DMS114 treated with DMSO at 0.1 percent for 48 hours (cell line): ENCODE results near the gene ZNF512B.
"Not testable (repeated sequence)": the region's sequence is repeated elsewhere in the genome, so short reads cannot be mapped to it uniquely, and the experiment has no call there.

Source experiments
- DNase-seq: peaks from one replicate; lab custom pipeline; 2025; ENCODE audit not compliant: unreplicated experiment; lab: John Stamatoyannopoulos, UW

The ZNF512B gene, protein sequence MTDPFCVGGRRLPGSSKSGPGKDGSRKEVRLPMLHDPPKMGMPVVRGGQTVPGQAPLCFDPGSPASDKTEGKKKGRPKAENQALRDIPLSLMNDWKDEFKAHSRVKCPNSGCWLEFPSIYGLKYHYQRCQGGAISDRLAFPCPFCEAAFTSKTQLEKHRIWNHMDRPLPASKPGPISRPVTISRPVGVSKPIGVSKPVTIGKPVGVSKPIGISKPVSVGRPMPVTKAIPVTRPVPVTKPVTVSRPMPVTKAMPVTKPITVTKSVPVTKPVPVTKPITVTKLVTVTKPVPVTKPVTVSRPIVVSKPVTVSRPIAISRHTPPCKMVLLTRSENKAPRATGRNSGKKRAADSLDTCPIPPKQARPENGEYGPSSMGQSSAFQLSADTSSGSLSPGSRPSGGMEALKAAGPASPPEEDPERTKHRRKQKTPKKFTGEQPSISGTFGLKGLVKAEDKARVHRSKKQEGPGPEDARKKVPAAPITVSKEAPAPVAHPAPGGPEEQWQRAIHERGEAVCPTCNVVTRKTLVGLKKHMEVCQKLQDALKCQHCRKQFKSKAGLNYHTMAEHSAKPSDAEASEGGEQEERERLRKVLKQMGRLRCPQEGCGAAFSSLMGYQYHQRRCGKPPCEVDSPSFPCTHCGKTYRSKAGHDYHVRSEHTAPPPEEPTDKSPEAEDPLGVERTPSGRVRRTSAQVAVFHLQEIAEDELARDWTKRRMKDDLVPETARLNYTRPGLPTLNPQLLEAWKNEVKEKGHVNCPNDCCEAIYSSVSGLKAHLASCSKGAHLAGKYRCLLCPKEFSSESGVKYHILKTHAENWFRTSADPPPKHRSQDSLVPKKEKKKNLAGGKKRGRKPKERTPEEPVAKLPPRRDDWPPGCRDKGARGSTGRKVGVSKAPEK

DNA sequence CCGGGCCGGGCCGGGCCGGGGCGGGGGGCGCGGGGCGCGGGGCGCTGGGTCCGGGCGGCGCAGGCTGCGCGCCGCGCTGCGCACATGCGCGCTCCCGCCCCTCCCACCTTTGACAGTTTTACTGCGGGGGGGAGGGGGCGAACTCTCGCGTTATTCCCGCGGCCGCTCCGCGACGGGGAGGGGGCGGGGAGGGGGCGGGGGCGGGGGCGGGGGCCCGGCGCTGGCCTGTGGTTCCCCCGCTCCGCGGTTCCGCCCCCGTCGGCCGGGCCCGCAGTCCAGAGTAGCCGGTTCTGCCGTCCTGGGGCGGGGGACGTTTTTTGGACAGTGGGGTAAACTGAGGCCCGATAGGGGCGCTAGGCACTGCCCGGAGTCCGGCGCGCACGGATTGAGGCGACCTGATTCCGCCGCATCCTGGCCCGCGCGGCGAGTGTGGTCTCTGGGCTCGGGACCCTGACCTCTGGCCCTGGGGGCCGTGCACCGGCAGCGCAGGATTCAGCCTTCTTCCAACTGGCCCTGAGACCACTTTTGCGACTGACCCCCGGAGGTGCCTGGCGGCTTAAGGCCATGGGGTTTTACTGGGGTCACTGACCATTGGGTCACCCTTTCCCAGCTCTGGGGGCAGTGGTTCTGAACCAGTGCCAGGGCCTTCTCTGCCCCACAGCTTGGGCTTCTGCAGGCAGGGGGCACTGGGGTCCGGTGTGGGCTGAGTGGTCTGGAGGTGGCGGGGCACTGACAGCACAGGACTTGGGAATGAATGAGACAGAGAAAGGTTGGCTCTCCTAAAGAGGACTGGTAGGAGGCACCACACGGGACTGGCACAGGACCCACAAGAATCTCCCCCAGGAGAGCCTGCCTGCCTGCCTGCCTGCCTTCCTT is at the start of gene ZNF512B:
TSS of gene ZNF512B (minus strand) at position 93 of the 876 bp plus-strand sequence. CDS start 1,980 bp downstream, outside the sequence.
- peak; percentile 15 for DNase-seq

DNA sequence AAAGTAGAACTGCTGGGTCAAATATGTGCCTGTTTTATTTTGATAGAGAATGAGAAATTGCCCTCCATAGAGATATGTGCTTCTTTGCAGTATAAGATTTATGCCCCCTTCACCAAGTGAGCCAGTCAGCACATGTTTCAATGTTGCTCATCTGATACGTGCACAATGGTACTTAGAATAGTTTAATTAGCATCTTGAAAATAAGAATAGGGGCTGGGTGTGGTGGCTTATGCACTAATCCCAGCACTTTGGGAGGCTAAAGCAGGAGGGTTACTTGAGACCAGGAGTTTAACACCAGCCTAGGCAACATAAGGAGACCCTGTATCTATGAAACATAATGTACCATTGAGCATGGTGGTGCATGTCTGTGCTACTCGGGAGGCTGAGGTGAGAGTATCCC is 45.9 kb upstream of the ZNF512B start:
- DNase-seq, result no peak

DNA sequence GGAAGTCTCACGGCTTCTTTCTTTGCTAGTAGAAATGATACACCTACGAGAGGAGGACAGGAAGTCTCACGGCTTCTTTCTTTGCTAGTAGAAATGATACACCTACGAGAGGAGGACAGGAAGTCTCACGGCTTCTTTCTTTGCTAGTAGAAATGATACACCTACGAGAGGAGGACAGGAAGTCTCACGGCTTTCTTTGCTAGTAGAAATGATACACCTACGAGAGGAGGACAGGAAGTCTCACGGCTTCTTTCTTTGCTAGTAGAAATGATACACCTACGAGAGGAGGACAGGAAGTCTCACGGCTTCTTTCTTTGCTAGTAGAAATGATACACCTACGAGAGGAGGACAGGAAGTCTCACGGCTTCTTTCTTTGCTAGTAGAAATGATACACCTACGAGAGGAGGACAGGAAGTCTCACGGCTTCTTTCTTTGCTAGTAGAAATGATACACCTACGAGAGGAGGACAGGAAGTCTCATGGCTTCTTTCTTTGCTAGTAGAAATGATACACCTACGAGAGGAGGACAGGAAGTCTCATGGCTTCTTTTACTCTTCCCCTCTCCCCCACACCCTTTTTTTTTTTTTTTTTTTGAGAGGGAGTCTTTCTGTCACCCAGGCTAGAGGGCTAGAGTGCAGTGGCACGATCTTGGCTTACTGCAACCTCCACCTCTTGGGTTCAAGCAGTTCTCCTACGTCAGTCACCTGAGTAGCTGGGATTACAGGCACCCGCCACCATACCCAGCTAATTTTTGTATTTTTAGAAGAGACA is 42.8 kb upstream of the ZNF512B start:
- not testable (repeated sequence) for DNase-seq

DNA sequence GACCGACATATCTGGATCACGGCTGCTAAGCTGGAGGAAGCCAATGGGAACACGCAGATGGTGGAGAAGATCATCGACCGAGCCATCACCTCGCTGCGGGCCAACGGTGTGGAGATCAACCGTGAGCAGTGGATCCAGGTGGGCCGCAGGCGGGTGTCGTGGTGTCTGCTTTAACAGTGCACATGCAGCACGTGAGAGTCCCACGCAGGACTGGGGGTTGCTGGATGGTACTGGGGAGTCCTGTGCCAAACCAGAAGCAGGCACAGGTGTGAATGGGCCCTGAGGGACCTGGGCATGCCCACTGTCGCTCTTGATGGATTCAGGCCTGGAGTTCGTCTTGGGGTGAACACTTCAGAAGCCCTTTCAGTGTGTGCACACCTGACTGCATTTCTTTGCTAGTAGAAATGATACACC is 41.6 kb upstream of the ZNF512B start:
- DNase-seq, result no peak

DNA sequence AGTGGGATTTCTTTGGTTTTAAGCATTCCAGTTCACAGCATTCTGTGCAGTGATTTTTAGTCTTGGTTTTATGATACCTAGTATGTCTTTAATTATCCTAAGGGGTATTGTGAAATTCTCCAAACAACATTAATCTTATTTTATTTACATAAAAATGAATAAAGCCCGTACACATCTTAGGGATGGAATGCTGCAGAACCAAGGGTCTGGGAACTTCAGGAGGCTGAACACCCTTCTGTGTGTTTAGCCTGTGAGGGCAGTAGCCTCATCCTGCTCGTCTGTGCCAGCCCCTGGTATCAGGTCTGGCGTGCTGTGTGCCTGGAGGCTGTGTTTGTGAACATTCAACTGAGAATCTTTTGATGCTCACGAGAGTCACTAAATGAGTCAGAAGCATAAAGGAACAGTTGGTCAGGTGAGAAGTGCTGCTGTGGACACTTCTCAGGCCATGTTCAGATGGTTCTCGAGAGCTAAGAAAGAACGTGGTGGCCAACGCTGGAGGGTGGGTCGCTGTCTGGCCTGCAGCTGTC is 41.0 kb upstream of the ZNF512B start:
- no peak for DNase-seq

DNA sequence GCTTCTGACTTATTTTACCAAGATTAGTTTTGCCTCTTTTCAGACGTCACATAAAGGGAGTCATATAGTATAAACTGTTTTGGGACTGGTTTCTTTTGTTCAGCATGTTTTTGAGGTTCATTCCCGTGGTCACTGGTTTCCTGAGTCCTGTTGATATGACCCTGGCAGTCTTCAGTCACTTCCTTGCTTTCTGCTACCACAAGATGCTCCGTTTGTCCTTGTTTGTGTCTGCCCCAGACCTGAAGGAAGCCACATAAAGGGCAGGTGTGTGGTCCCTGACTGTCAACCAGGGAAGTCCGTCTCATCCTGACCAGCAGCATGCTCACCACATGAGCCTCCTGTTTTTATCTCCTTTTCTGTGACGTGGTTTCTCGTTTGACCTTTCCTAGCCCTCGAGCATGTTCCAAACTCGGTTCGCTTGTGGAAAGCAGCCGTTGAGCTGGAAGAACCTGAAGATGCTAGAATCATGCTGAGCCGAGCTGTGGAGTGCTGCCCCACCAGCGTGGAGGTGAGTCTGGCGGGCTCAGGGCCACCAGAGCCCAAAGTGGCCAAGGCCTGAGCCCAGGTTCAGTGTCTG is 40.2 kb upstream of the ZNF512B start:
- DNase-seq, result no peak

DNA sequence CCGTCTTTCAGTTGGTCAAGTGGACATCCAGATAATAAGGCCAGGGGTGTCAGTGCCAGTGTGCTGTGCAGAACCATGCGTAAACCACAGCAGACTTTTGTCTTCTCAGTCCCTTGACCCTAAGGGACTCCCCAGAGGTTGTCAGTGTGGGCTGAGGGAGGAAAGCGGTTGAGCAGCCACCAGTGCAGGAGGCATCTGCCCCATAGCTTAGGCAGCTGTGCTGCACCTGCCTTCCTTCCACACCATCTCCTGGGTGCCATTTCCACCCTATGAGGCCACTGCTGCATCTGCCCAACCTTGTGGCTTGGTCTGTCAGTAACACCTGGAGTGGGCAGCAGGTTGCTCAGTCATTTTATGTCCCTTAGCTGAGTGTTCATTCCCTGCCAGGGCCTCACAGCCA is 37.2 kb upstream of the ZNF512B start:
- no peak for DNase-seq

DNA sequence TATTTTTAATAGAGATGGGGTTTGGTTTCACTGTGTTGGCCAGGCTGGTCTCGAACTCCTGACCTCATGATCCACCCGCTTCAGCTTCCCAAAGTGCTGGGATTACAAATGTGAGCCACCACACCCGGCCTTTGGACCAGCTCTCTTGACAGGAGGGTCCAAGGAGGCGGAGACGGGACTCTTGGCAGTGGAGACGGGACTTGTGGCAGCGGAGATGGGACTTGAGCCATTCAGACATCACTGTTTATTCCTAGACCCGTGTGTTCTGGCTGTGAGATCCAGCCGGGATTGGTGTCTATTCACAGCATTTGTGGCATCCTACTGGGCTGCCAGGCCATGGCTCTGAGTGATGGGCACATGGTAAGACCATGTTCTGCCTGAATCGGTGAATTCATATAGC is 36.8 kb upstream of the ZNF512B start:
- no peak for DNase-seq

DNA sequence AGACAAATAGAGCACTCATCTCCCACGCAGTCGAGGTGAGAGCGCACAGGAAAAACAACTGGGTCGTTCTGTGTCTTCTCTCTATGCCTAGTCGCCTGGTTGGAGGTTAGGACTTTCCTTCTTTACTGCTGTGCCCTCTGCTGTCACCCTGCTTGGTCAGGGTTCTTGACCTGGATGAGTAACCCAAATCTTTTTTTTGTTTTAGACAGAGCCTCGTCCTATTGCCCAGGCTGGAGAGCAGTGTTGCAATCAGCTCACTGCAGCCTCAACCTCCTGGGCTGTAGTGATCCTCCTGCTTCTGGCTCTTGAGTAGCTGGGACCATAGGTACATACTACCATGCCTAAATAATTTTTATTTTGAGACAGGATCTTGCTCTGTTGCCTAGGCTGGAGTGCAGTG is 35.7 kb upstream of the ZNF512B start:
- no peak for DNase-seq

DNA sequence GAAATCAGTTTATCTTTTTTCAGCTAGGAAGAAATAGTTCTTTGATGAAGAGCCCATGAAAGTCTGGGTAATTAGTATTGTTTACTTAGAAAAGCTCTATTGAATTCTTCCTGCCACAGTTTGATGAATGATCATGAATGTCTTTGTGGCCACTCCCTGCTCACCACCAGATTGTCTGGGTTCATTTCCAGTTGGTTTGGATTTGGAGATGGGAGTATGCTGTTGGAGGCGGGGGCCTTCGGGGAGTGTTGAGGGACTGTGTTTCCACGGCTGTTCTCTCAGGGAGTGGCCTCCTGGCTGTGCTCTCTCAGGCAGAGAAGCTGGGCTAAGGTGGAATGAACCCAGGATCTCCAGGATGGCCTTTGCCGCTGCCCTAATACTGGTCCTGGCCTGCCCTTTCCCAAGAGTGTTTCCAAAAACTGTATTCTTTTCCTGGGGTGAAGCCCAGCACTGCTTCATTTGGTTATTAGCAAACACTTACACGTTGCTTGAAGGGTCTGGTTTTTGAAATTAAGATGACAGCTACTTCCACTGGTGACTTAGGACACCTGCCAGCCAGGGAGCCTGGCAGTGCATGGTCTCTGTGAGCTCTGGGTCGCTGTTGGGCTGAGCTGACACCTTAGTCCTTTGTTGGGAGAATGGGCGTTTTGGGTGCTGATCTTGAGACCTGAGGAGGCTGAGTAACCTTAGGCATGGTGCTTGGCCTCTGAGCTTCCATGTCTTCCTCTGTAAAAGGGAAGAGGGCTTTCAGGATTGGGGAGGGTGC is 34.4 kb upstream of the ZNF512B start:
- no peak for DNase-seq

DNA sequence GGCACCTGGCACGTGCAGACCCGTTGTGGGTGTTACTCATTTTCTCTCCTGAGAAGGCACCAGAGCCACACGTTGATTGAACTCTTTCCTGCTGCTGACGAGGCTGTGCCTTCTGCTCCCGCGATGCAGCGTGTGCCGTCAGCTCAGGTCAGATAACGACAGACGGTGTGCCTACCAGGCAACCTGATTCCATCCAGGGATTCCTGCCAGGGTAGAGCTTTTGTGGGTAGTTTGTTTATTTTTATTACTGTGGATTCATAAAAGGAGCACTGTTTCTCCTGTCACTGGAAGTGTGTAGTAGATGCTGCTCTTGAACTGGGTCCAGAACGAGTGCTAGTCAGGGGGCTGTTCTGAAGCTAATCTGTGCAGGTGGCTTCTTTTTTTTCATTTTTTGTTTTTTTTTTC is 31.9 kb upstream of the ZNF512B start:
- DNase-seq, result no peak

DNA sequence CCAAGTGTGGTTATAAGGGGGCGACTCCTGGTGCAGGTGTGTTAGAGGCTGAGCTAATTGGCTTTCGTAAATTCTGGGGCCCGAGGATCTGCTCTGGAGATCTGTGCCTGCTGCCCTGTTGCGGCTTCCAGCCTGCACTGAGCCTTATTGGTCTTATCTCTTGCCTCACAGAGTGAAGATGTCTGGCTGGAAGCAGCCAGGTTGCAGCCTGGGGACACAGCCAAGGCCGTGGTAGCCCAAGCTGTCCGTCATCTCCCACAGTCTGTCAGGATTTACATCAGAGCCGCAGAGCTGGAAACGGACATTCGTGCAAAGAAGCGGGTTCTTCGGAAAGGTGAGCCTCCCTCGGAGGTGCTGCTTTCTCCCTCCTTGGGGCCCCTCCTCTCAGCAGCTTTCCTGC is 31.2 kb upstream of the ZNF512B start:
- no peak for DNase-seq

DNA sequence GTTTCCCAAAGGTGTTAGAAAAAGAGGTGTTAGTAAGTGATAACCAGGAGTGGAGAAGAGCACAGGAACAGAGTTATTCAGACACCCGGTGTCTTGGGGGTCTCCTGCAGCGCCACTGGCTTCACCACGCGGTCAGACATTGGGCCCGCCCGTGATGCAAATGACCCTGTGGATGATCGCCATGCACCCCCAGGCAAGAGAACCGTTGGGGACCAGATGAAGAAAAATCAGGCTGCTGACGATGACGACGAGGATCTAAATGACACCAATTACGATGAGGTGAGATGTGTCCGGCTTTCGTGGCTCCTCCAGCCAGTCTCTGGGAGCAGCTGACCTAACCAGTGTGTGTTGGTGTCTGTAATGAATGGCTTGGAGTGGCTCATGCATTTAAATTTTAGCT is 13.2 kb upstream of the ZNF512B start:
- DNase-seq, result no peak

DNA sequence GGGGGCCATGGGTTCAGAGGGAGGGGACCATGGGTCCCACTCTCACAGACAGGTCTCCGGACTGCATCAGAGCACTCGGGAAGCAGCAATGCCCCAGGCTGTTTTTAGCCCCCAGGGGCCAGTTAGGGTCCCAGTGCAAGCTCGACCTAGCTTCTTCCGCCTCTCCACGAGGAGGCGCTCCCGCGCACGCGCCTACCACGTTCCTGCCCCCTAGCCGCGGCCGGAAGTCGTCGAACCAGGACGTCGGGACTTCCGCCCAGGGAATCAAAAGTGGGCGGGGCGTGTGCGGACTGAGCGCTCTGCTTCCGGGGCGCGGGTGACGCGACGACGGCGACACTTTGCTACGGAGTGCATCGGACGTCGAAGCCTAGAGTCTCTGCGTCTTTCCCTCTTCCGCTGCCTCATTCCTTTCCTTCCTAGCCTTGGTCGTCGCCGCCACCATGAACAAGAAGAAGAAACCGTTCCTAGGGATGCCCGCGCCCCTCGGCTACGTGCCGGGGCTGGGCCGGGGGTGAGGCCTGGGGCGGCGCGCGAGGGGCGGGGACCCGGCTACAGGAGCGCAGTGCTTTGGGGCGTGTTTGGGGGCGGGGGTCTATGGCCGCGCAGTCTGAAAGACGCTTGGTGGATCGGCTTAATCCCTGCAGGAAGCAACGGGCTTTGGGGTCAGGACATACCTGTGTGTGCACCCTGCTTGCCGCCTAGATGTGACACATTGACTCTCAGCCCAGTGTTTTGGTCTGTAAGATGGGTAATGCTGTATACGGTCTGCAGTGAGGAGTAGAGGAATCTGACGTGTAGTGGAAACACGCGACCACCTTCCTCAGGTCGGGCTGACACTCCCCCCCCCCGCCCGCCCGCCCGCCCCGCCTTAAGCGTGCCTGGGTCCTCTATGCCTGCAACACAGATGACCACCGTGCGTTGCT is 11.3 kb upstream of the ZNF512B start, which contains the start of gene PRPF6:
TSS of gene PRPF6 (plus strand) at position 327 of the 923 bp plus-strand sequence. CDS start at position 441, 114 bp downstream.
- peak; percentile 91 for DNase-seq

DNA sequence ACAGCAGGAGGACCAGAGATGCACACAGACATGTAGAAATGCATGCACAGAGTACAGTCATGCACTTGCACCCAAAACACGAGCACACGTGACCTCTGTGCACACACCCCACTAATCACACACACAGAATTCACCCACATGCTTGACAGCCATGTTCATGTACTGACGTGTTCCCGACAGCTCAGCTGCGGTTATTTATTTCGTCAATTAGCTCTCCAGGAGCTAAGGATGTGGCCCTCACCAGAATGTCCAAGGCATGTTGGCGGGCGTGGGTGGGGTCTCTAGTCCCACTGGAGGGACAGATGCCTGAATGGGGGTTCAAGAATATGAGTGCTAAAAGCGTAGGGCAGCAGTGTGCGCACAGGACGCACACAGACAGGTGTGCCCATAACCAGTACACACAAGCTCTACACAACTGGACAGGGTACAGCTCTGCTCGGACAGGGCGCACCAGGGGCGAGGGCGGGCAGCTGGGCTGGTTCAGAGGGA is 10.6 kb upstream of the ZNF512B start:
- DNase-seq, result no peak

DNA sequence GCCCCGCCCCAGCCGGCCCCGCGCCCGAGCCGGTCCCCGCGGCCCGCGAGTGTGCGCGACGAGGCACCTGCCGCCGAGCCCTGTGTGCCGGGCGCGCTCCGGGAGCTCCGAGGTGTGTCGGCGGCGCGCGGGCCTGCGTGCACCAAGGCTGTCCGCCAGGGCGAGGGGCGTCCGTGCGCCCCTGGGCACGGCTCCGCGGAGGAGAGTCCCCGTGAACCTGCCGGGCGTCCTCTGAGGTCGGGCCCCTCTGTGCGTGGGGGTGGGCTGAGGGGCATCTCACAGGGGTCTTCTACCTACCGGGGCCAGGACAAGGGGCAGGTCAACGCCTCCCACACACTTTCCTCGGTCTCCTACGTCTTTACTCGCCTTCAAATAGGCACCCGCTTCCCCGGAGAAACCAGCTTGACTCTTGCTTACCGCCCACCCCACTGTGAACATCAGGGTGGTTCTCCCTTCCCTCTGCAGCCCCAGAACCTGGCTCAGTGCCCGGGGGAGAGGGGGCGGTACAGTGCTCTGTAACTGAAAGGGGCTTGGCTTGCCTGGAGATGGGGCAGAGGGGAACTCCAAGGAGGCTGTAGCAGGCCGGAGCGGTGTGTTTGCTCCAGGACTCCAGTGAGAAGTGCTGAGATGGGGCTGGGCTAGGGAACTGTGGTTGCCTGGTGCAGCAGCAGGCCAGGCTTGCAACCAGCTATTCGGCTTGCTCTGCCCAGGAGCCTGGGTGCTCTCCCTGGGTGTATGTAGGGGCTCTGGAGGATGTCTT is 10.0 kb upstream of the ZNF512B start, which contains the start of gene SAMD10:
TSS of gene SAMD10 (minus strand) at position 86 of the 760 bp plus-strand sequence. CDS start 175 bp downstream, outside the sequence.
- DNase-seq, result no peak

DNA sequence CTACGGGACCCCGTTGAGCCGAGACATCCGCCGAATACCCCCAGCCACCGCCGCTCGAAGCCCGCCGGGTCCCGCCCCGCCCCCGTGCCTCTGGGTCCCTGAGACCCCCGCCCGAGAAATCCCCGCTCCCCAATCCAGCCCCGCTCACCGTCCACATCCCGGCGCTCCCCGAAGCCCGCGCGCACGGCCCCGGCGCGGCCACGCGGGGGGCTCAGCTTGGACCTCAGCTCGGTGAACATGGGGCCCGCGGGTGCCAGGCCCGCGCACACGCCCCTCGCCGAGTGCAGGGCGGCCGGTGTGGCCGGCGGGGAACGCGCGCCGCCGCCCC is 9.5 kb upstream of the ZNF512B start:
- DNase-seq, result no peak
